K562 (cell line): Measurements from ENCODE around the gene CCNT1. TPM values are rescaled to one million over a fixed set of nuclear protein-coding genes. Genes with fewer than 3 reads are reported as not detected.

Source experiments
- ATAC-seq: fragments of 200-7000 bp; cut with Tn5 transposase; 3 replicates; pipeline ENCODE4 v1.9.1; 2020; ENCODE audit warnings: moderate library complexity
- BruUV-seq: library from RNA; stranded (reverse); fragments of 400-500 nt; replicated peaks from 2 replicates; lab custom pipeline; 2021; lab: Mats Ljungman, UMichigan
- CTCF ChIA-PET: fragments of 300-600 bp; formaldehyde crosslinking; extraction: SDS; loops from one replicate; lab custom pipeline; 2021; ENCODE audit warnings: low intra/inter-chr PET ratio; lab: Yijun Ruan, JAX
- POLR2A ChIA-PET: fragments of 300-600, 350-650 bp; sonication (Branson Sonifier 250); formaldehyde crosslinking; extraction: SDS; loops from one replicate; lab custom pipeline; 2021; ENCODE audit warnings: antibody characterized with exemption, inconsistent platforms; lab: Yijun Ruan, JAX
- DNase-seq, 4 experiments: peaks; one replicate each; pipeline versions ENCODE4 v3.0.0 to v3.0.0-alpha.2; 2011 to 2018; ENCODE audit warnings: low spot score in 3 of 4, mixed read lengths in 3 of 4; ENCODE audit errors: extremely low read depth in 1 of 4
- FAIRE-seq: peaks from 2 replicates; lab custom pipeline; 2011; peaks lifted over from hg19 to GRCh38; lab: Jason Lieb, UNC
- H2AFZ ChIP-seq: 2 replicates; pipeline ENCODE4 v1.6.0; 2011; ENCODE audit warnings: low read depth, low read length, control low read depth, inconsistent platforms
- H3K27ac ChIP-seq: fragments of 200-600 bp; 3 replicates; pipeline ENCODE4 v1.8.0; 2011; ENCODE audit warnings: low read depth, mild to moderate bottlenecking, control low read depth, inconsistent platforms, low read length, moderate library complexity, mixed read lengths; ENCODE audit errors: extremely low read depth
- H3K27me3 ChIP-seq, 2 experiments: fragments of 300-600 bp in 1 of 2; 2 replicates in 1 of 2; 3 replicates in 1 of 2; pipeline versions ENCODE4 v1.6.0 to v1.8.0; 2011; ENCODE audit warnings: inconsistent platforms in 2 of 2, low read length in 2 of 2, mild to moderate bottlenecking in 1 of 2, mixed read lengths in 1 of 2, moderate library complexity in 1 of 2; ENCODE audit not compliant: control insufficient read depth in 2 of 2, insufficient read depth in 2 of 2
- H3K36me3 ChIP-seq: fragments of 300-600 bp; 3 replicates; pipeline ENCODE4 v1.8.0; 2011; ENCODE audit warnings: mild to moderate bottlenecking, low read length, inconsistent platforms; ENCODE audit not compliant: control insufficient read depth, insufficient read depth
- H3K4me1 ChIP-seq, 2 experiments: fragments of 200-600 bp in 1 of 2; replicated peaks in 1 of 2; 2 replicates in 1 of 2; 3 replicates in 1 of 2; pipeline versions ENCODE4 v1.5.1 to v1.8.0; 2011; ENCODE audit warnings: inconsistent platforms in 2 of 2, low read length in 2 of 2, mild to moderate bottlenecking in 1 of 2, mixed read lengths in 1 of 2, moderate library complexity in 1 of 2; ENCODE audit not compliant: control insufficient read depth in 2 of 2, insufficient read depth in 2 of 2
- H3K4me2 ChIP-seq: 2 replicates; pipeline ENCODE4 v1.6.1; 2011; ENCODE audit warnings: low read length, control low read depth, inconsistent platforms, mixed read lengths; ENCODE audit not compliant: insufficient read depth
- H3K4me3 ChIP-seq: fragments of 200-600 bp; sonication (generic), shearing (Covaris generic); 2 replicates; pipeline ENCODE4 v1.5.1; 2016; ENCODE audit warnings: control low read depth, inconsistent platforms
- H3K79me2 ChIP-seq: fragments of 200-600 bp; 3 replicates; pipeline ENCODE4 v1.8.0; 2011; ENCODE audit warnings: low read length, inconsistent platforms; ENCODE audit not compliant: control insufficient read depth, insufficient read depth
- H3K9ac ChIP-seq, 2 experiments: 2 replicates each; pipeline versions ENCODE4 v1.6.0 to v1.6.1; 2011; ENCODE audit warnings: low read depth in 2 of 2, low read length in 2 of 2, control low read depth in 1 of 2, inconsistent platforms in 1 of 2, mild to moderate bottlenecking in 1 of 2, mixed read lengths in 1 of 2; ENCODE audit not compliant: insufficient read depth in 1 of 2
- H3K9me1 ChIP-seq: one replicate; pipeline ENCODE4 v1.6.0; 2011; ENCODE audit warnings: inconsistent platforms, mild to moderate bottlenecking, low read length, moderate library complexity; ENCODE audit not compliant: control insufficient read depth, insufficient read depth
- H3K9me3 ChIP-seq: replicated peaks from 2 replicates; pipeline ENCODE4 v1.5.1; 2011; ENCODE audit warnings: low read depth, low read length, inconsistent platforms; ENCODE audit not compliant: control insufficient read depth, insufficient read depth
- H4K20me1 ChIP-seq: replicated peaks from 2 replicates; pipeline ENCODE4 v1.6.1; 2011; ENCODE audit warnings: low read length, inconsistent platforms, mixed read lengths; ENCODE audit not compliant: control insufficient read depth, insufficient read depth
- MAFG ChIP-seq: fragments of 450-650 bp; conservative IDR thresholded peaks from 2 replicates; pipeline ENCODE4 v1.6.1; 2016; ENCODE audit warnings: missing genetic modification characterization, missing compliant biosample characterization
- PRMT5 ChIP-seq: sonication (generic); formaldehyde crosslinking; IDR thresholded peaks from 2 replicates; pipeline ENCODE4 v1.5.0; 2020; ENCODE audit warnings: missing genetic modification reagents
- RCOR1 ChIP-seq, 2 experiments: IDR thresholded peaks; 2 replicates each; pipeline ENCODE4 v1.6.1; 2012; ENCODE audit warnings: low read depth in 2 of 2, low read length in 2 of 2, borderline replicate concordance in 1 of 2, improper control_type of control experiment in 1 of 2
- SLC30A9 ChIP-seq: fragments of 250-450 bp; sonication (Bioruptor Pico); IDR thresholded peaks from 2 replicates; pipeline ENCODE4 v1.8.0; 2022; ENCODE audit warnings: mild to moderate bottlenecking, moderate library complexity
- TAL1 ChIP-seq: fragments of 450-650 bp; IDR thresholded peaks from 2 replicates; pipeline ENCODE4 v1.6.1; 2016; ENCODE audit warnings: mild to moderate bottlenecking
- ZBTB8A ChIP-seq: fragments of 450-650 bp; IDR thresholded peaks from 2 replicates; pipeline ENCODE4 v1.6.1; 2018; ENCODE audit warnings: mild to moderate bottlenecking, moderate library complexity; ENCODE audit not compliant: partially characterized antibody
- ZFX ChIP-seq: sonication (generic); formaldehyde crosslinking; IDR thresholded peaks from 2 replicates; pipeline ENCODE4 v1.8.0; 2022; ENCODE audit warnings: mild to moderate bottlenecking, missing genetic modification reagents, moderate library complexity
- WGBS: fragments of 100-300 bp; shearing (Covaris generic); methylation state at CpG from one replicate; pipeline ENCODE4 v1.1.6; 2016; ENCODE audit warnings: low coverage, mixed read lengths; ENCODE audit not compliant: insufficient coverage; ENCODE audit errors: missing lambda C conversion rate; 5-methylcytosine and 5-hydroxymethylcytosine counted together
- in situ Hi-C: fragments of 300-500 bp; cut with MboI; formaldehyde crosslinking; loops from 4 replicates; pipeline ENCODE4 v1.15.0; 2018; ENCODE audit warnings: inconsistent platforms, mixed read lengths
- intact Hi-C: fragments of 100-400 bp; cut with micrococcal nuclease; formaldehyde crosslinking; loops from 2 replicates; pipeline ENCODE4 v1.14.2; 2022
- polyA plus RNA-seq, 8 experiments: library from polyadenylated mRNA; depleted of rRNA in 4 of 8; stranded (reverse) in 5 of 8; unstranded in 3 of 8; fragments of >200 nt; fragmentation: Nextera tagmentation in 2 of 8; fragmentation: Illumina TruSeq in 1 of 8; extraction: Ambion mirVana in 2 of 8; extraction: Trizol in 1 of 8; gene quantifications; 2 replicates each; pipeline versions ENCODE4 v1.2.1 to v1.2.3, GENCODE V29; 2011 to 2014; ENCODE audit warnings: inconsistent platforms in 1 of 8, missing spikeins in 1 of 8
- total RNA-seq, 7 experiments: library from RNA; depleted of rRNA in 6 of 7; stranded (reverse); fragments of >200 nt in 6 of 7; fragmentation: Illumina TruSeq in 2 of 7; extraction: Trizol in 2 of 7; gene quantifications; 2 replicates each; pipeline versions ENCODE4 v1.2.1 to v1.2.3, GENCODE V29; 2011 to 2021; ENCODE audit warnings: low replicate concordance in 1 of 7
- TF ChIP-seq, protein P1 (sequence below): fragments of 450-650 bp; IDR thresholded peaks from 2 replicates; pipeline ENCODE4 v1.6.1; 2018; ENCODE audit not compliant: partially characterized antibody
- TF ChIP-seq, protein P2 (sequence below): fragments of 450-650 bp; IDR thresholded peaks from 2 replicates; pipeline ENCODE4 v1.6.1; 2016; ENCODE audit warnings: antibody characterized with exemption

Gene CCNT1
- total and polyA plus RNA-seq, 9 of the 15 experiments (the other 6 are each of a cell fraction or from before 2014, with no cell fraction given): 9.7 to 52.4 (median 33.4) TPM

DNA sequence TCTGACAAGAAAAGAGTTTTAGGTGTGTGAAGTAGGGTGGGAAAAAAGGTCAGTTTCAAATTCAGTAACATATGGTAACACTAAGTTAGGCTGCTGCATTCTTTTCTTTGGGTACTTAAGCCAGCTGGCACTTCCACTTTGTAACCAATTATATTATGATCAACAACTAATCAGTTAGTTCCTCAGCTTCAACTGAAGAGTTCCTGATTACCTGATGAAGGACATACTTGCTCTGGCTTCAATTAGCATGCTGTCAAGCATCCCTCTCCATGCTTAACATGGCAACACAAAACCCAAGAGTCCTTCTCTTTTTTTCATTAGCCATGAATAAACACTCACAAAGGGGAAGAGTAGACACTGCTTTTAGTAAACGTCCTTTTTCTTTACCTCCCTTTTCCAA is 27.7 kb downstream of the CCNT1 start:
- POLR2A ChIA-PET: interaction anchor here (1.5 kb wide), 1 partner anchor 13 kb away, joined by 5 read pairs; no protein-coding TSS in a partner anchor

DNA sequence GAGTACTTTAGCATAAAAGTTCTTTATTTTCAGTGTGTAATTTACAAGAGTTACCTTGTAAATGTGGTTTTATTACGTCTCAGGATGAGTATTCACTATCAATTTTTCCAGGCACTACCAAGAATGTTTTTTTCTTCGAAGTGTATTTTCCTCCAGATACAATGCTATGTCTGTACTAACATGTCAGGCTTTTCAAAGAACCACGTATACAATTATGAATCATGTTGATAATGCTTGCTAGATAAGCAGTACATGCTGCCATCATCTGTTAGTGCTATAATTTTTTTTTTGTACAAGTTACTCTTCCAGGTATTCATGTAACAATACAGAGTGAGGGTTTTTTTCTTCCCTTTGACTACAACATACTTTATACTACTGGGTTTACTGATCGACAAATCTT is 28.9 kb downstream of the CCNT1 start:
- H3K27me3 ChIP-seq: no peaks in the 10 kb centered on the region
- H4K20me1 ChIP-seq: no peaks in the 10 kb centered on the region
- no peaks in the 10 kb centered on the region for H3K9me3 ChIP-seq
- ATAC-seq: no peak
- H3K4me2 ChIP-seq: no peak overlapping the region
- H3K9me1 ChIP-seq: no peaks in the 10 kb centered on the region
- H3K9ac ChIP-seq: no peak overlapping the region
- in situ Hi-C loops: no loop called here
- H3K27ac ChIP-seq: no peak overlapping the region
- no peak for DNase-seq
- FAIRE-seq: no peak
- no TSS peak for BruUV-seq
- H3K79me2 ChIP-seq: peaks cover 29% of the 10 kb centered on the region
- no peak overlapping the region for H2AFZ ChIP-seq
- WGBS: 41% methylated on average over 4 of the region's 4 CpGs
- H3K36me3 ChIP-seq: peaks cover 49% of the 10 kb centered on the region
- no peak overlapping the region for H3K4me3 ChIP-seq
- peaks cover 5 to 9% of the 10 kb centered on the region in 2 experiments; a peak in 3 of 5 replicates for H3K4me1 ChIP-seq
- intact Hi-C loops: no loop called here
- ChIA-PET CTCF (no interaction called here), POLR2A (no interaction called here)
- TF ChIP-seq MAFG: no peak
- TF ChIP-seq, protein P1, sequence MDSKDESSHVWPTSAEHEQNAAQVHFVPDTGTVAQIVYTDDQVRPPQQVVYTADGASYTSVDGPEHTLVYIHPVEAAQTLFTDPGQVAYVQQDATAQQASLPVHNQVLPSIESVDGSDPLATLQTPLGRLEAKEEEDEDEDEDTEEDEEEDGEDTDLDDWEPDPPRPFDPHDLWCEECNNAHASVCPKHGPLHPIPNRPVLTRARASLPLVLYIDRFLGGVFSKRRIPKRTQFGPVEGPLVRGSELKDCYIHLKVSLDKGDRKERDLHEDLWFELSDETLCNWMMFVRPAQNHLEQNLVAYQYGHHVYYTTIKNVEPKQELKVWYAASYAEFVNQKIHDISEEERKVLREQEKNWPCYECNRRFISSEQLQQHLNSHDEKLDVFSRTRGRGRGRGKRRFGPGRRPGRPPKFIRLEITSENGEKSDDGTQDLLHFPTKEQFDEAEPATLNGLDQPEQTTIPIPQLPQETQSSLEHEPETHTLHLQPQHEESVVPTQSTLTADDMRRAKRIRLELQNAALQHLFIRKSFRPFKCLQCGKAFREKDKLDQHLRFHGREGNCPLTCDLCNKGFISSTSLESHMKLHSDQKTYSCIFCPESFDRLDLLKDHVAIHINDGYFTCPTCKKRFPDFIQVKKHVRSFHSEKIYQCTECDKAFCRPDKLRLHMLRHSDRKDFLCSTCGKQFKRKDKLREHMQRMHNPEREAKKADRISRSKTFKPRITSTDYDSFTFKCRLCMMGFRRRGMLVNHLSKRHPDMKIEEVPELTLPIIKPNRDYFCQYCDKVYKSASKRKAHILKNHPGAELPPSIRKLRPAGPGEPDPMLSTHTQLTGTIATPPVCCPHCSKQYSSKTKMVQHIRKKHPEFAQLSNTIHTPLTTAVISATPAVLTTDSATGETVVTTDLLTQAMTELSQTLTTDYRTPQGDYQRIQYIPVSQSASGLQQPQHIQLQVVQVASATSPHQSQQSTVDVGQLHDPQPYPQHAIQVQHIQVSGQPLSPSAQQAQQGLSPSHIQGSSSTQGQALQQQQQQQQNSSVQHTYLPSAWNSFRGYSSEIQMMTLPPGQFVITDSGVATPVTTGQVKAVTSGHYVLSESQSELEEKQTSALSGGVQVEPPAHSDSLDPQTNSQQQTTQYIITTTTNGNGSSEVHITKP: no peak
- TF ChIP-seq SLC30A9 (CRISPR knock-in tag): no peak
- no peak for TF ChIP-seq PRMT5 (CRISPR knock-in tag)
- no peak for TF ChIP-seq ZBTB8A
- 0 out of 2 replicates have a peak, but pooled peaks have one; percentile 5 for TF ChIP-seq TAL1
- TF ChIP-seq RCOR1 (IDR thresholded peaks at IDR 0.05; ENCODE audit: borderline replicate concordance in 1 of 2, low read depth in 2 of 2, low read length in 2 of 2): no peak

More for the DNA sequence above, 27.7 kb downstream of the CCNT1 start:
- WGBS: 27% methylated on average over 1 of the region's 1 CpG
- no peak for ATAC-seq
- FAIRE-seq: no peak
- H3K4me1 ChIP-seq: peaks cover 7 to 19% of the 10 kb centered on the region in 2 experiments; a peak in 3 of 5 replicates
- in situ Hi-C loops (no loop called here), intact Hi-C loops (no loop called here)
- peaks cover 62% of the 10 kb centered on the region for H3K36me3 ChIP-seq
- peaks cover 10% of the 10 kb centered on the region; the same call in 1 of the 2 replicates for H4K20me1 ChIP-seq
- no peak overlapping the region for H3K4me3 ChIP-seq
- BruUV-seq: no TSS peak
- no peak for TF ChIP-seq ZFX (CRISPR knock-in tag)
- TF ChIP-seq, protein P2, sequence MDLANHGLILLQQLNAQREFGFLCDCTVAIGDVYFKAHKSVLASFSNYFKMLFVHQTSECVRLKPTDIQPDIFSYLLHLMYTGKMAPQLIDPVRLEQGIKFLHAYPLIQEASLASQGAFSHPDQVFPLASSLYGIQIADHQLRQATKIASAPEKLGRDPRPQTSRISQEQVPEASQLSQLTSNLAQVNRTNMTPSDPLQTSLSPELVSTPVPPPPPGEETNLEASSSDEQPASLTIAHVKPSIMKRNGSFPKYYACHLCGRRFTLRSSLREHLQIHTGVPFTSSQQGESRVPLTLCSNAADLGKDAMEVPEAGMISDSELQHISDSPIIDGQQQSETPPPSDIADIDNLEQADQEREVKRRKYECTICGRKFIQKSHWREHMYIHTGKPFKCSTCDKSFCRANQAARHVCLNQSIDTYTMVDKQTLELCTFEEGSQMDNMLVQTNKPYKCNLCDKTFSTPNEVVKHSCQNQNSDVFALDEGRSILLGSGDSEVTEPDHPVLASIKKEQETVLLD: no peak
- no peak overlapping the region for H3K4me2 ChIP-seq
- no peak for DNase-seq
- no peak overlapping the region for H3K9ac ChIP-seq
- peaks cover 39% of the 10 kb centered on the region for H3K79me2 ChIP-seq
- H3K9me3 ChIP-seq: no peaks in the 10 kb centered on the region
- H3K9me1 ChIP-seq: no peaks in the 10 kb centered on the region
- no peaks in the 10 kb centered on the region for H3K27me3 ChIP-seq
- H3K27ac ChIP-seq: no peak overlapping the region
- no peak overlapping the region for H2AFZ ChIP-seq
- CTCF ChIA-PET: no interaction called here
